Suprapubic skin (tissue), 4 donors: ENCODE measurements around the gene OR4D2. TPM values are rescaled to one million over a fixed set of nuclear protein-coding genes. Genes with fewer than 3 reads are reported as not detected.

Experiments
- DNase-seq, 2 donors: peaks; one replicate each; pipeline ENCODE4 v3.0.0-alpha.2; 2019; ENCODE audit warnings: low spot score in 2 of 2
- H3K27ac ChIP-seq: fragments of 200-600 bp; sonication (generic); one replicate; pipeline ENCODE4 v1.5.1; 2019
- H3K27me3 ChIP-seq: fragments of 200-600 bp; sonication (generic); one replicate; pipeline ENCODE4 v1.5.1; 2019
- H3K36me3 ChIP-seq: fragments of 200-600 bp; sonication (generic); one replicate; pipeline ENCODE4 v1.5.1; 2019
- H3K4me1 ChIP-seq: fragments of 200-600 bp; sonication (generic); one replicate; pipeline ENCODE4 v1.5.1; 2019
- H3K4me3 ChIP-seq: fragments of 200-600 bp; sonication (generic); one replicate; pipeline ENCODE4 v1.5.1; 2019; ENCODE audit warnings: mild to moderate bottlenecking
- H3K9me3 ChIP-seq: fragments of 200-600 bp; sonication (generic); one replicate; pipeline ENCODE4 v1.5.1; 2019
- CTCF ChIP-seq, 2 donors: fragments of 200-600 bp in 1 of 2; fragments of 450-650 bp in 1 of 2; sonication (generic) in 1 of 2; IDR thresholded peaks; one replicate each; pipeline ENCODE4 v1.5.1; 2016 to 2019; ENCODE audit warnings: antibody characterized with exemption in 2 of 2, mild to moderate bottlenecking in 1 of 2, moderate library complexity in 1 of 2
- EP300 ChIP-seq: sonication (generic); formaldehyde crosslinking; IDR thresholded peaks from one replicate; pipeline ENCODE4 v1.6.1; 2017; ENCODE audit warnings: antibody characterized with exemption
- POLR2A ChIP-seq, 2 donors: fragments of 450-650 bp; IDR thresholded peaks; one replicate each; pipeline ENCODE4 v1.6.1; 2017; ENCODE audit warnings: antibody characterized with exemption in 2 of 2, mild to moderate bottlenecking in 2 of 2, moderate library complexity in 2 of 2
- POLR2AphosphoS5 ChIP-seq, 3 donors: sonication (generic); formaldehyde crosslinking; IDR thresholded peaks; one replicate each; pipeline ENCODE4 v1.6.1; 2017; ENCODE audit warnings: antibody characterized with exemption in 3 of 3
- WGBS: methylation state at CpG from one replicate; pipeline ENCODE4 v1.1.5; 2018; 5-methylcytosine and 5-hydroxymethylcytosine counted together
- total RNA-seq, 4 donors: library from RNA; depleted of rRNA; stranded (reverse); fragments of >200 nt; gene quantifications; one replicate each; pipeline ENCODE4 v1.1.0, GENCODE V29; 2016

The OR4D2 gene
- total RNA-seq, 4 donors from 2014 or later = not detected

GRCh38 chr17:58196610-58197009 is 29.8 kb downstream of the OR4D2 start:
- no peak for TF ChIP-seq POLR2AphosphoS5 (IDR thresholded peaks at IDR 0.05)
- TF ChIP-seq EP300 = no peak
- TF ChIP-seq CTCF (IDR thresholded peaks at IDR 0.05) = no peak
- no peak for TF ChIP-seq POLR2A (IDR thresholded peaks at IDR 0.05)
- H3K36me3 ChIP-seq = no peaks in the 10 kb centered on the region
- no peak overlapping the region for H3K4me3 ChIP-seq
- no peaks in the 10 kb centered on the region for H3K9me3 ChIP-seq
- H3K27ac ChIP-seq = no peak overlapping the region
- no peak for DNase-seq
- no peaks in the 10 kb centered on the region for H3K4me1 ChIP-seq
- WGBS = 81% methylated on average over 7 of the region's 7 CpGs
- peaks cover 24% of the 10 kb centered on the region for H3K27me3 ChIP-seq

- H3K36me3 ChIP-seq = no peaks in the 10 kb centered on the region
- TF ChIP-seq POLR2A (IDR thresholded peaks at IDR 0.05) (no peak), CTCF (IDR thresholded peaks at IDR 0.05) (peak in 1 of 2 donors; percentile 47)
- no peak overlapping the region for H3K27ac ChIP-seq
- H3K4me3 ChIP-seq = no peak overlapping the region
- DNase-seq = no peak
- H3K4me1 ChIP-seq = no peaks in the 10 kb centered on the region
- peaks cover 17% of the 10 kb centered on the region for H3K27me3 ChIP-seq
- no peaks in the 10 kb centered on the region for H3K9me3 ChIP-seq
- WGBS = 48% methylated on average over 13 of the region's 14 CpGs
Measured at GRCh38 chr17:58200024-58200633, 33.3 kb downstream of the OR4D2 start.

GRCh38 chr17:58202859-58203258 is 36.1 kb downstream of the OR4D2 start:
- no peak overlapping the region for H3K4me3 ChIP-seq
- H3K9me3 ChIP-seq = no peaks in the 10 kb centered on the region
- TF ChIP-seq EP300 (no peak), CTCF (IDR thresholded peaks at IDR 0.05) (no peak), POLR2AphosphoS5 (IDR thresholded peaks at IDR 0.05) (no peak), POLR2A (IDR thresholded peaks at IDR 0.05) (no peak)
- H3K36me3 ChIP-seq = peaks cover 26% of the 10 kb centered on the region
- H3K4me1 ChIP-seq = no peaks in the 10 kb centered on the region
- no peak overlapping the region for H3K27ac ChIP-seq
- peaks cover 14% of the 10 kb centered on the region for H3K27me3 ChIP-seq
- 60% methylated on average over 2 of the region's 7 CpGs for WGBS
- DNase-seq = no peak

GRCh38 chr17:58204796-58205195 is 38.0 kb downstream of the OR4D2 start:
- TF ChIP-seq CTCF (IDR thresholded peaks at IDR 0.05) (no peak), POLR2AphosphoS5 (IDR thresholded peaks at IDR 0.05) (no peak), EP300 (no peak)
- Histone ChIP-seq H3K4me3 (no peak overlapping the region), H3K9me3 (no peaks in the 10 kb centered on the region), H3K36me3 (peaks cover 41% of the 10 kb centered on the region), H3K27me3 (no peaks in the 10 kb centered on the region), H3K4me1 (no peaks in the 10 kb centered on the region), H3K27ac (no peak overlapping the region)
- no peak for DNase-seq
- WGBS = no CpG with 5 or more reads among the region's 5 CpGs

GRCh38 chr17:58205936-58206335 is 39.2 kb downstream of the OR4D2 start:
- Histone ChIP-seq H3K27ac (no peak overlapping the region), H3K4me1 (no peaks in the 10 kb centered on the region), H3K36me3 (peaks cover 53% of the 10 kb centered on the region), H3K27me3 (no peaks in the 10 kb centered on the region), H3K4me3 (no peak overlapping the region), H3K9me3 (no peaks in the 10 kb centered on the region)
- WGBS = 95% methylated on average over 10 of the region's 11 CpGs
- no peak for DNase-seq
- TF ChIP-seq POLR2AphosphoS5 (IDR thresholded peaks at IDR 0.05) (no peak), EP300 (no peak), POLR2A (IDR thresholded peaks at IDR 0.05) (no peak), CTCF (IDR thresholded peaks at IDR 0.05) (no peak)
